DMS 273 (cell line): ENCODE measurements around the gene KDM3B.
"Not testable (repeated sequence)": the region's sequence is repeated elsewhere in the genome, so short reads cannot be mapped to it uniquely, and the experiment has no call there.

Source experiments
- DNase-seq: peaks from one replicate; lab custom pipeline; 2025; ENCODE audit not compliant: unreplicated experiment; lab: John Stamatoyannopoulos, UW

Gene KDM3B, protein sequence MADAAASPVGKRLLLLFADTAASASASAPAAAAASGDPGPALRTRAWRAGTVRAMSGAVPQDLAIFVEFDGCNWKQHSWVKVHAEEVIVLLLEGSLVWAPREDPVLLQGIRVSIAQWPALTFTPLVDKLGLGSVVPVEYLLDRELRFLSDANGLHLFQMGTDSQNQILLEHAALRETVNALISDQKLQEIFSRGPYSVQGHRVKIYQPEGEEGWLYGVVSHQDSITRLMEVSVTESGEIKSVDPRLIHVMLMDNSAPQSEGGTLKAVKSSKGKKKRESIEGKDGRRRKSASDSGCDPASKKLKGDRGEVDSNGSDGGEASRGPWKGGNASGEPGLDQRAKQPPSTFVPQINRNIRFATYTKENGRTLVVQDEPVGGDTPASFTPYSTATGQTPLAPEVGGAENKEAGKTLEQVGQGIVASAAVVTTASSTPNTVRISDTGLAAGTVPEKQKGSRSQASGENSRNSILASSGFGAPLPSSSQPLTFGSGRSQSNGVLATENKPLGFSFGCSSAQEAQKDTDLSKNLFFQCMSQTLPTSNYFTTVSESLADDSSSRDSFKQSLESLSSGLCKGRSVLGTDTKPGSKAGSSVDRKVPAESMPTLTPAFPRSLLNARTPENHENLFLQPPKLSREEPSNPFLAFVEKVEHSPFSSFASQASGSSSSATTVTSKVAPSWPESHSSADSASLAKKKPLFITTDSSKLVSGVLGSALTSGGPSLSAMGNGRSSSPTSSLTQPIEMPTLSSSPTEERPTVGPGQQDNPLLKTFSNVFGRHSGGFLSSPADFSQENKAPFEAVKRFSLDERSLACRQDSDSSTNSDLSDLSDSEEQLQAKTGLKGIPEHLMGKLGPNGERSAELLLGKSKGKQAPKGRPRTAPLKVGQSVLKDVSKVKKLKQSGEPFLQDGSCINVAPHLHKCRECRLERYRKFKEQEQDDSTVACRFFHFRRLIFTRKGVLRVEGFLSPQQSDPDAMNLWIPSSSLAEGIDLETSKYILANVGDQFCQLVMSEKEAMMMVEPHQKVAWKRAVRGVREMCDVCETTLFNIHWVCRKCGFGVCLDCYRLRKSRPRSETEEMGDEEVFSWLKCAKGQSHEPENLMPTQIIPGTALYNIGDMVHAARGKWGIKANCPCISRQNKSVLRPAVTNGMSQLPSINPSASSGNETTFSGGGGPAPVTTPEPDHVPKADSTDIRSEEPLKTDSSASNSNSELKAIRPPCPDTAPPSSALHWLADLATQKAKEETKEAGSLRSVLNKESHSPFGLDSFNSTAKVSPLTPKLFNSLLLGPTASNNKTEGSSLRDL (N-terminal part only)

GRCh38 chr5:138352071-138352721 lies at the start of gene KDM3B:
KDM3B (plus strand) TSS chr5:138352685; CDS start chr5:138352796, 111 bp downstream.
- DNase-seq: peak; percentile 96

- DNase-seq: peak; percentile 69
These were observed 49.1 kb upstream of the KDM3B start for GRCh38 chr5:138303372-138303771.

- peak; percentile 83 for DNase-seq
These were observed 46.7 kb upstream of the KDM3B start for GRCh38 chr5:138305797-138306196.

DNA sequence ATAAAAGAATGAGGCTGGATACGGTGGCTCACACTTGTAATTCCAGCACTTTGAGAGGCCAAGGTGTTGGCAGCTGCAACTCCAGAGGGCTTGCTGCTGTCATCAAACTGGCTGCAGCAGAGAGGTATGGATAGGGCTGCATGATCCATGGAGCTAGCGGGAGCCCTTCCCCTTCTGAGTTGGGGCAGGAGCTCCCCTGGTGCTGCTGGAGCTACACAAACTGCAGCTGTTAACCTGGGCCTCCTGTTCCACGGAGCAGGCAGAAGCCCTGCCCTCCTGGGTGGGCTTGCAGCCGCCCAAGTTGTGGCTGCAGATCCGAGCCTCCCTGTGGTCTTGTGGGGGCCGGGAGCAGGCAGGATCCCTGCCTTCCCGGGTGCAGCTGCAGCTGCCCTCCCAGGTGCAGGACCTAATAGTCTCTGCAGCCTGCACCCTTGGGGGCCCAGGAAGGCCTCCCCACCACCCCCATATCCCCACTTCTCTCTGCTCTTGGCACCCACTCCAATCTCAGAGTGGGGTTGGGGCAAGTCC lies 36.7 kb upstream of the KDM3B start:
- no peak for DNase-seq

DNA sequence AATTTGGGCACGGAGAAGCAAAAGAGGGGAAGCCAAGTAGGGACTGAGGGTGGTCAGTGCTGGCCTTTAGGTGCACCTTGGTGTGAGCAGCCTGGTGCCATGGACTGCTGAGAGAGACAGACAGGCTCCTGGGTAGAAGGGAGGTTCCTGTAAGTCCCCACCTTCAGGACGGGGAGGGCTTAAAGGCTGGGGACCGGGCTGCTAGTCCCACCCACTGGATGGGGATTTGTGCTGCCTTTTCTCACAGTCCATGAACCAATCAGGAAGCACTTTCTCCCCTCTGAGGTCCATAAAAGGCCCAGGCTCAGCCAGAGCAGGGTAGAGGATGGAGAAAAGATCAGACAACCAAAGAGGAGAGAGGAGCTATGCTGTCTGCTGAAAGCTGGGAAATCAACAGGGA lies 36.1 kb upstream of the KDM3B start:
- no peak for DNase-seq

- DNase-seq: not testable (repeated sequence)
These were observed 34.3 kb upstream of the KDM3B start for GRCh38 chr5:138318211-138318610.

DNA sequence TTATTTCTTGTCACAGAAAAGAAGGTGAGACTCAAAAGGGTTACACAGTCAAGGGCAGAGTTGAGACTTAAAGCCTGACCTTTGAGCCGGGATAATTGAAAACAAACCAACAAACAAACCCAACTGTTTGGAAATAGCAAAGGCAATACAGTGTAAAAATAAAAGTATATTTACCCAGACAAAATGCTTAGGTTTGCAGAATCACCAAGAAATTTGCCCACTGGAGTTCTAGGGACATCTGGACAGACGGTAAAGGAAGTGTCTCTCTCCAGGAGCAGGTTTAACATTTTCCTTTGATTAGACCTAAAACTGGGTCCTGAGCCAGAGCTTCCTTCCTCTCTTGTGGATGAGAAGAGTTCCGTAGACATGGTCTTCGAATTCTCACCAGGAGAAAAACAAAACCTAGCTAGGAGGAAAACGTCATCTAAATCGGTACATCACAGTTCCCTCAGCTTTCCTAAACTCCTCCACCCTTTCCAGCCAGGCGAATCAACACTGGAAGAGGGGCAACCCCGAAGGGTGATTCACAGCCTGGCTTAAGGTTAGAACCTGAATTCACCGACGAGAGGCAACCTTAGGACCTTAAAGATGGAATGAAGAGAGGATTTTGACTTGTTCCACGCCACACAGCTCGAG lies 21.6 kb upstream of the KDM3B start:
- DNase-seq: no peak

- DNase-seq: peak; percentile 100
These were observed 20.8 kb upstream of the KDM3B start, which contains the start of gene CDC25C for GRCh38 chr5:138331449-138332368. CDC25C (minus strand) TSS chr5:138331804; CDS start chr5:138331180, 624 bp downstream.

GRCh38 chr5:138334867-138335447 lies 17.5 kb upstream of the KDM3B start:
- DNase-seq: no peak

DNA sequence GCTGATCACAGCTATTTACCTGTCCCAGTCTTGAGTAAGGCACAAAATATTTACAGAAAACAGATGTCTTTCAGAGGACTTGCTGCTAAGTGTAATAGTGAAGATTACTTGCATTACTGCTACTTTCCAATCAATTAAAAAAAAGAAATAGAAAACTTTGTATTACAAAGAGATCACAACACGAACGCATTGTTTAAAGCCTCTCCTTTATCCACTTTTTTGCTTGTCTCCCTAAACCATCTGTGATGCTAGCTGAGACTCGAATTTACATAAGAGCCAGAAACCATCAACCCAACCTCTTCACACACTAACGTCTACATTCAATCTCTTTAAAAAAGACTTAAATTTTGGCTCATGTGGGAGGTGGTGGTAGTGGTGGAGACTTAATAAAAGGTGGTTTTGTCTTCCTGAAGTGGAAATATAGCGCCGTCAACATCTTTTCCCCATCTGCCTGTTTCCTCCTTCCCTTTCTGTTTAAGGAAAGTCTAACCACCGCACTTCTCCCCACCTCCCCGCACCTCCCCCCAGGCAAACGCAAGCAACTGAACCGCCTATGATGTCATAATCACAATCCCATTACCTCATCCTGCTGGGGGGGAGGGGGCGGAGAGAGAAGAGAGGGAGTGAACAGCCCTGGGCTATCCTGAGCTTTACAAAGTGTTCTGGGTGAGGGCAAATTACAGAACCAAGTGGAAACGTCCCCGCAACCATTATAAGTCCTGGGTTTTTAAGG lies 15.4 kb upstream of the KDM3B start:
- peak; percentile 93 for DNase-seq

DNA sequence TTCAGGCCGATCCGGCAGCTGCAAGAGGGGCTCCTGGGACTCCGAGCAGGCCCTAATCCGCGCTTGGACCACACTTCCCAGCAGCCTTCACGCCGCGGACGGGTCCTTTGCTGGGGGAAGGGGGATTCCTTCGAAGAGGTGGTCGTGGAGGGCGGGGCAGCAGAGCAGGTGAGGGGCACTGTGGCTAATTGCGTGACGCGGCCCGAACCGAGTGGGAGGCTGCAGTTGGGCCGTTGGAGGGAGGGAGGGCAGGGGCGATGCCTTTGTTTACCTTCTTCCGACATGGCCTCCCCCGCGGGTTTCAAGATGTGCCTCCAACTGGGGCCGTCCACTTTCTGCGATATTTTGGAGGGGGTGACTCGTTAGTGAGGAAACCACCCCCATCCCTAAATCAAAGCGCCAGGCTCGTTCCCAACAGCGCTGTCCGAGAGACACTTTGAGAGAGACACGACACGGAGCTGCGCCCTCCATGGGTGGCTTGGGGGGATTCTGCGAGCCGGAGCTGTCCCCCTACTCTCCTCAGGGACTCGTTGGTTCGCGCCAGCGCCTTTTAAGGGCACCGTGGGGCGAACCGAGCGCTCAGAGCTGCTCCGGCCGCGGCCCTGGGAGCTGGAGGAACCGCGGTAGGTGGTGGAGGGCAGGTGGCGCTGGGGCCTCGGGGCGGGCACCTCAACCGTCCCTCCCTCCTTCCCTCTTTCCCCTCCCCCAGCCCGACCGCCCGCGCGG lies 14.6 kb upstream of the KDM3B start, which contains the start of gene FAM53C:
Gene FAM53C, plus strand, starts transcription at position 582 of the 726 bp plus-strand sequence. CDS start 3,070 bp downstream, outside the sequence.
- peak; percentile 98 for DNase-seq

GRCh38 chr5:138338411-138339090 lies 13.9 kb upstream of the KDM3B start:
- peak; percentile 47 for DNase-seq

- no peak for DNase-seq
These were observed 13.4 kb upstream of the KDM3B start for GRCh38 chr5:138339091-138339456.

GRCh38 chr5:138339464-138339863 lies 13.0 kb upstream of the KDM3B start:
- DNase-seq: no peak

DNA sequence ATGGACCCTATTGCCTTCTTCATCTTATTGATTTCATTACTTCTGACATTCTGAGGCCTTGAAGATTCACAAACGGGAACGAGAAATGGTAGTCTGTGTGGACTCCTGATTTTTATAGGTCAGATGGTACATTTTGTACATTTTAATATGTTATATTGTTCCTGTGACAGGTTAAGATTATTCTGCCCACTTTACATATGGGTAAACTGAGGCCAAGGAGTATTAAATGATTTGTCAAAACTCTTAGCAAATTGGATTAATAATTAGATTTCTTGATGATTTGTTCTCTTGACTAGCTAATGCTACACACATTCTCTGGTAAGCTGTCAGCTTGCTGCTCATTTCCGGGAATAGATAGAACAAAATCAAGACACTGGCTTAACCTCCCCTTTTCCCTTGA lies 12.5 kb upstream of the KDM3B start:
- no peak for DNase-seq

GRCh38 chr5:138344887-138345622 lies 7.4 kb upstream of the KDM3B start:
- DNase-seq: no peak
